ENCODE data around the gene LPIN3. TPM values are rescaled to one million over a fixed set of nuclear protein-coding genes. Genes with fewer than 3 reads are reported as not detected.

The LPIN3 gene
- total RNA-seq, 1 donor from 2014 or later: 2.8 TPM

DNA sequence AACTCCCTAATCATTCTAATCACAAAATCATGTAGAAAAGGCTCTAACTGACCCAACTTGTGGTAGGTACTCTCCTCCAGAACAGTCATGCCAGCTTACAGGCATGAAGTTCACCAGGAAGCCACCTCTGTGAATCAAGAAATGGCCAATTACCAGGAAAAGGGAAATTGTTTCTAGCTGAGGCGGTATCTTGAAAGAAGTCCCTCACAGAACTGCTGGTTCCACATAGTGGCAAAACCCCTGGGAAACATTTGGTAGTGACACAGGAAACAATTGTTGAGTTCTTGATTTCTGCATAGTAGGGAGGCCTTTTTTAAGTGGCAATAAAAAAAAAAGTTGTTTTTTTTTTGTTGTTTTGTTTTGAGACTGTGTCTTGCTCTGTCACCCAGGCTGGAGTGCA lies 19.6 kb upstream of the LPIN3 start:
- no peaks in the 10 kb centered on the region for H3K9me3 Mint-ChIP-seq
- peaks cover 6% of the 10 kb centered on the region for H3K27me3 Mint-ChIP-seq (ENCODE audit: insufficient read depth, low read depth)
- H3K36me3 ChIP-seq: no peaks in the 10 kb centered on the region
- no peak overlapping the region for H3K4me3 ChIP-seq
- H3K4me1 ChIP-seq: peaks cover 3% of the 10 kb centered on the region
- no peaks in the 10 kb centered on the region for H3K9me3 ChIP-seq (ENCODE audit: low read depth)
- DNase-seq (ENCODE audit: low spot score): no peak
- no peak overlapping the region for H3K4me3 Mint-ChIP-seq
- H3K9ac ChIP-seq: no peak overlapping the region
- H3F3A ChIP-seq (ENCODE audit: low read depth): peaks cover 4% of the 10 kb centered on the region
- peaks cover 14% of the 10 kb centered on the region for H3K27me3 ChIP-seq
- no peak overlapping the region for H3K4me2 ChIP-seq
- H3K4me1 Mint-ChIP-seq: peaks cover 8% of the 10 kb centered on the region
- H4K20me1 ChIP-seq (ENCODE audit: low read depth): no peaks in the 10 kb centered on the region
- H3K79me2 ChIP-seq (ENCODE audit: low read depth): no peaks in the 10 kb centered on the region
- H3K27ac Mint-ChIP-seq: no peak overlapping the region
- H3K36me3 Mint-ChIP-seq: no peaks in the 10 kb centered on the region
- H2AFZ ChIP-seq (replicated peaks): no peak overlapping the region
- no peak for TF ChIP-seq EZH2phosphoT487 (IDR thresholded peaks at IDR 0.05)
- TF ChIP-seq, protein P1, sequence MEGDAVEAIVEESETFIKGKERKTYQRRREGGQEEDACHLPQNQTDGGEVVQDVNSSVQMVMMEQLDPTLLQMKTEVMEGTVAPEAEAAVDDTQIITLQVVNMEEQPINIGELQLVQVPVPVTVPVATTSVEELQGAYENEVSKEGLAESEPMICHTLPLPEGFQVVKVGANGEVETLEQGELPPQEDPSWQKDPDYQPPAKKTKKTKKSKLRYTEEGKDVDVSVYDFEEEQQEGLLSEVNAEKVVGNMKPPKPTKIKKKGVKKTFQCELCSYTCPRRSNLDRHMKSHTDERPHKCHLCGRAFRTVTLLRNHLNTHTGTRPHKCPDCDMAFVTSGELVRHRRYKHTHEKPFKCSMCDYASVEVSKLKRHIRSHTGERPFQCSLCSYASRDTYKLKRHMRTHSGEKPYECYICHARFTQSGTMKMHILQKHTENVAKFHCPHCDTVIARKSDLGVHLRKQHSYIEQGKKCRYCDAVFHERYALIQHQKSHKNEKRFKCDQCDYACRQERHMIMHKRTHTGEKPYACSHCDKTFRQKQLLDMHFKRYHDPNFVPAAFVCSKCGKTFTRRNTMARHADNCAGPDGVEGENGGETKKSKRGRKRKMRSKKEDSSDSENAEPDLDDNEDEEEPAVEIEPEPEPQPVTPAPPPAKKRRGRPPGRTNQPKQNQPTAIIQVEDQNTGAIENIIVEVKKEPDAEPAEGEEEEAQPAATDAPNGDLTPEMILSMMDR (IDR thresholded peaks at IDR 0.05): no peak
- H3K27ac ChIP-seq: no peak overlapping the region

DNA sequence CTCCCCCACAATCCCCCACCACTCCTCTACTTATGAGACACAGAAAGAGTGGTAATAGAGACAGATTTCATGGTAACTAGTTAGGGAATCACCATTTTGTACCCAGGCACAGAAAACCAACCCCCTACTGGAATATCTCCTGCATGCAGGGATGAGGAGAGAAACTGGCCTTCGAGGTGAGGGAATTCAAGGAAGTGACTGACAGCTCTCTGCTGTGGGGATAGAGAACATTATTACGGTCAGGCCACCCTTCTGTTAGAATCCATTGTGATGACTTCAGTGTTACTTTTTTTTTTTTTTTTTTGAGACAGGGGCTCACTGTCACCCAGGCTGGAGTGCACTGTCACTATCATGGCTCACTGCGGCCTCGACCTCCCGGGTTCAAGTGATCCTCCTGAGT lies 13.4 kb upstream of the LPIN3 start:
- TF ChIP-seq, protein P1 (IDR thresholded peaks at IDR 0.05): no peak
- TF ChIP-seq EZH2phosphoT487 (IDR thresholded peaks at IDR 0.05) (no peak), EZH2 (IDR thresholded peaks at IDR 0.05) (no peak)

DNA sequence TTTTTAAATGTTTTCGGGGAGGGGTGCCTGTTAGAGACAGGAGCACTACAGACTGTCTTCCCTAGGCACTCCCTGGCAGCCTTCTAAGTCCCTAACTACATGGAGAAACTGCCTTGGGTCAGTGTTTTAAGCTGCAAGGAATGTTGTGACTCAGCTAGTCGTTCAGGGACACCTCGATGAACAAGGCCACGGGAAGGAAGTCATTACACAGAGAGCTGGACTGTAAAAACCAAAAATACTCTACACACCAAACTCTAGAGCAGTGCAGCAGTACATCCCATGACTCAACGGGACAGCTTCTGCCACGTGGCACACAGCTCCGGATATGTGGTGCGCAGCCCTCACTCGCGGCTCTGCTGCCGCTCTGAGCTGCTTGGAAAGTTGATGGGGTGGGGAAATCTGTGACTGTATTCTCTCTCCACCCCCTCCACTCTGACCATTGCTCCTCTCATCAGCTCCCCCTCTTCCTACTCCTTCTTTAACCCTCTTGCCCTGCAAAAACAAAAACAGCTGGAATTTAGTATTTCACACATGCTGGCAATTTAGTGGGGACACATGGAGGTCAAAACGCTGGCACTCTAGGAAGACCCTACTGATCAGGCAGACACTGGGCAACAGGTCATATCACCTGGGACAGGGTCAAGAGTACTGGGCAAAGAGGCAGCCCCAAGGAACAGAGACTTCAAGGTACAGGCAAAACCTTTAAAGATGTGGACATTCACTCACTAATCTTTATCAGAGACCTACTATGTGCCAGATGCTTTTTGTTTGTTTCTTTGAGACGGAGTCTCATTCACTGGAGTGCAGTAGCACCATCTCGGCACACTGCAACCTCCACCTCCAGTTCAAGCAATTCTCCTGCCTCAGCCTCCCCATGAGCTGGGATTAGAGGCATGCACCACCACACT lies 10.9 kb upstream of the LPIN3 start:
- TF ChIP-seq, protein P1 (IDR thresholded peaks at IDR 0.05): no peak
- TF ChIP-seq EZH2 (IDR thresholded peaks at IDR 0.05) (no peak), EZH2phosphoT487 (IDR thresholded peaks at IDR 0.05) (no peak)
- no peak for DNase-seq (ENCODE audit: low spot score)
- no peak overlapping the region for H3K9ac ChIP-seq
- no peak overlapping the region for H3K4me3 ChIP-seq
- H3K4me2 ChIP-seq: no peak overlapping the region
- no peaks in the 10 kb centered on the region for H4K20me1 ChIP-seq (ENCODE audit: low read depth)
- no peaks in the 10 kb centered on the region for H3K9me3 ChIP-seq (ENCODE audit: low read depth)
- H3K79me2 ChIP-seq (ENCODE audit: low read depth): no peaks in the 10 kb centered on the region
- H2AFZ ChIP-seq (replicated peaks): peak overlapping the region; percentile 19
- no peaks in the 10 kb centered on the region for H3K36me3 Mint-ChIP-seq
- no peaks in the 10 kb centered on the region for H3K36me3 ChIP-seq
- no peaks in the 10 kb centered on the region for H3F3A ChIP-seq (ENCODE audit: low read depth)
- H3K27me3 ChIP-seq: no peaks in the 10 kb centered on the region
- no peak overlapping the region for H3K27ac Mint-ChIP-seq
- no peak overlapping the region for H3K4me3 Mint-ChIP-seq
- peaks cover 16% of the 10 kb centered on the region for H3K4me1 Mint-ChIP-seq
- peaks cover 2% of the 10 kb centered on the region for H3K27me3 Mint-ChIP-seq (ENCODE audit: insufficient read depth, low read depth)
- H3K4me1 ChIP-seq: no peaks in the 10 kb centered on the region
- H3K27ac ChIP-seq: no peak overlapping the region
- H3K9me3 Mint-ChIP-seq: no peaks in the 10 kb centered on the region

More for the DNA sequence above, 13.4 kb upstream of the LPIN3 start:
- H3K9me3 ChIP-seq (ENCODE audit: low read depth): no peaks in the 10 kb centered on the region
- Mint-ChIP-seq H3K36me3 (no peaks in the 10 kb centered on the region), H3K9me3 (no peaks in the 10 kb centered on the region), H3K27me3 (ENCODE audit: insufficient read depth, low read depth) (peaks cover 6% of the 10 kb centered on the region), H3K27ac (peak overlapping the region; percentile 93), H3K4me1 (peaks cover 16% of the 10 kb centered on the region), H3K4me3 (no peak overlapping the region)
- no peaks in the 10 kb centered on the region for H4K20me1 ChIP-seq (ENCODE audit: low read depth)
- H3K4me1 ChIP-seq: no peaks in the 10 kb centered on the region
- H3K4me2 ChIP-seq: no peak overlapping the region
- no peak overlapping the region for H3K4me3 ChIP-seq
- H3K36me3 ChIP-seq: no peaks in the 10 kb centered on the region
- H2AFZ ChIP-seq (replicated peaks): no peak overlapping the region
- no peaks in the 10 kb centered on the region for H3K79me2 ChIP-seq (ENCODE audit: low read depth)
- H3K27me3 ChIP-seq: no peaks in the 10 kb centered on the region
- DNase-seq (ENCODE audit: low spot score): no peak
- H3F3A ChIP-seq (ENCODE audit: low read depth): no peaks in the 10 kb centered on the region
- H3K9ac ChIP-seq: no peak overlapping the region
- no peak overlapping the region for H3K27ac ChIP-seq
